SK-N-SH (cell line): ENCODE data around the gene DCAKD. TPM values are rescaled to one million over a fixed set of nuclear protein-coding genes. Genes with fewer than 3 reads are reported as not detected.

Experiments
- CTCF ChIA-PET: fragments of 300-600, 350-600 bp; formaldehyde crosslinking; extraction: SDS; loops from one replicate; lab custom pipeline; 2021; lab: Yijun Ruan, JAX
- POLR2A ChIA-PET: fragments of 350-600 bp; sonication (Branson Sonifier 250); formaldehyde crosslinking; extraction: SDS; loops from one replicate; lab custom pipeline; 2020; ENCODE audit warnings: antibody characterized with exemption, inconsistent platforms; lab: Yijun Ruan, JAX
- DNase-seq: peaks from one replicate; pipeline ENCODE4 v3.0.0; 2012
- H2AFZ ChIP-seq: fragments of 200-600 bp; sonication (generic); 2 replicates; pipeline ENCODE4 v1.8.1; 2016; ENCODE audit warnings: antibody characterized with exemption, mild to moderate bottlenecking, low read depth
- H3F3A ChIP-seq: fragments of 200-600 bp; sonication (generic); replicated peaks from 2 replicates; pipeline ENCODE3; 2016; ENCODE audit warnings: antibody characterized with exemption, mild to moderate bottlenecking; ENCODE audit not compliant: insufficient read depth
- H3K27ac ChIP-seq, 2 experiments: fragments of 200-500 bp in 1 of 2; fragments of 200-600 bp in 1 of 2; sonication (Bioruptor generic) in 1 of 2; sonication (generic), shearing (Covaris generic) in 1 of 2; 2 replicates each; pipeline versions ENCODE4 v1.5.1 to v1.6.1; 2014 to 2016; ENCODE audit warnings: low read depth in 2 of 2, inconsistent platforms in 1 of 2, low read length in 1 of 2, mild to moderate bottlenecking in 1 of 2, mixed read lengths in 1 of 2
- H3K27me3 ChIP-seq: fragments of 200-600 bp; sonication (generic), shearing (Covaris generic); 2 replicates; pipeline ENCODE4 v1.6.1; 2016; ENCODE audit warnings: mixed run types; ENCODE audit not compliant: insufficient read depth
- H3K36me3 ChIP-seq, 2 experiments: fragments of 200-500 bp in 1 of 2; fragments of 200-600 bp in 1 of 2; sonication (Bioruptor generic) in 1 of 2; sonication (generic) in 1 of 2; replicated peaks in 1 of 2; 2 replicates each; pipeline versions ENCODE3 to v1.5.1; 2014 to 2016; ENCODE audit warnings: low read length in 1 of 2, mild to moderate bottlenecking in 1 of 2; ENCODE audit not compliant: insufficient read depth in 2 of 2, control insufficient read depth in 1 of 2
- H3K4me1 ChIP-seq, 2 experiments: fragments of 200-500 bp in 1 of 2; fragments of 200-600 bp in 1 of 2; sonication (Bioruptor generic) in 1 of 2; sonication (generic), shearing (Covaris generic) in 1 of 2; 2 replicates each; pipeline versions ENCODE4 v1.5.1 to v1.6.1; 2014 to 2016; ENCODE audit warnings: low read depth in 1 of 2, low read length in 1 of 2, mixed run types in 1 of 2; ENCODE audit not compliant: insufficient read depth in 2 of 2, control insufficient read depth in 1 of 2
- H3K4me2 ChIP-seq: fragments of 200-600 bp; sonication (generic), shearing (Covaris generic); 2 replicates; pipeline ENCODE4 v1.6.1; 2017; ENCODE audit warnings: mixed run types
- H3K4me3 ChIP-seq, 2 experiments: fragments of 200-500 bp in 1 of 2; fragments of 200-600 bp in 1 of 2; sonication (Bioruptor generic) in 1 of 2; sonication (generic), shearing (Covaris generic) in 1 of 2; 2 replicates each; pipeline versions ENCODE4 v1.5.1 to v1.8.1; 2014 to 2016; ENCODE audit warnings: low read depth in 2 of 2, inconsistent platforms in 1 of 2, low read length in 1 of 2, mild to moderate bottlenecking in 1 of 2, mixed read lengths in 1 of 2, moderate library complexity in 1 of 2
- H3K79me2 ChIP-seq: fragments of 200-600 bp; sonication (generic); 2 replicates; pipeline ENCODE4 v1.8.1; 2017; ENCODE audit warnings: mild to moderate bottlenecking; ENCODE audit not compliant: insufficient read depth
- H3K9ac ChIP-seq: fragments of 200-600 bp; sonication (generic); 2 replicates; pipeline ENCODE4 v1.6.1; 2017; ENCODE audit warnings: mixed run types
- H3K9me2 ChIP-seq: fragments of 200-600 bp; sonication (generic); 2 replicates; pipeline ENCODE4 v1.6.1; 2017; ENCODE audit warnings: mixed run types
- H3K9me3 ChIP-seq: fragments of 200-600 bp; sonication (generic); 2 replicates; pipeline ENCODE4 v1.6.1; 2017; ENCODE audit warnings: mixed run types, mild to moderate bottlenecking, moderate library complexity
- H4K20me1 ChIP-seq: fragments of 200-600 bp; sonication (generic); 2 replicates; pipeline ENCODE4 v1.6.1; 2017; ENCODE audit warnings: mild to moderate bottlenecking, mixed run types; ENCODE audit not compliant: insufficient read depth
- ELF1 ChIP-seq: IDR thresholded peaks from 2 replicates; pipeline ENCODE4 v1.4.0; 2012
- EZH2phosphoT487 ChIP-seq: fragments of 200-600 bp; sonication (generic); IDR thresholded peaks from 2 replicates; pipeline ENCODE4 v1.6.1; 2017; ENCODE audit warnings: low read depth, mixed run types, mild to moderate bottlenecking, antibody characterized with exemption, moderate library complexity, borderline replicate concordance
- FOXM1 ChIP-seq: IDR thresholded peaks from 2 replicates; pipeline ENCODE4 v1.4.0; 2012; ENCODE audit warnings: low read depth, mild to moderate bottlenecking
- GATA2 ChIP-seq: sonication (generic); formaldehyde crosslinking; IDR thresholded peaks from 2 replicates; pipeline ENCODE4 v1.5.0; 2020; ENCODE audit warnings: mild to moderate bottlenecking, missing genetic modification reagents
- JUND ChIP-seq: IDR thresholded peaks from 2 replicates; pipeline ENCODE4 v1.4.0; 2012
- MEF2A ChIP-seq: IDR thresholded peaks from 2 replicates; pipeline ENCODE4 v1.4.0; 2012; ENCODE audit warnings: low read depth, borderline replicate concordance
- NFIC ChIP-seq: IDR thresholded peaks from 2 replicates; pipeline ENCODE4 v1.4.0; 2012; ENCODE audit warnings: borderline replicate concordance
- PBX3 ChIP-seq: IDR thresholded peaks from 2 replicates; pipeline ENCODE4; 2012
- POLR2AphosphoS5 ChIP-seq: IDR thresholded peaks from 2 replicates; pipeline ENCODE4 v1.6.1; 2012; ENCODE audit warnings: low read depth, low read length
- SMC3 ChIP-seq: IDR thresholded peaks from 2 replicates; pipeline ENCODE4 v1.6.1; 2012; ENCODE audit warnings: low read depth, low read length, improper control_type of control experiment
- TEAD4 ChIP-seq: IDR thresholded peaks from 2 replicates; pipeline ENCODE4 v1.4.0; 2012; ENCODE audit warnings: mild to moderate bottlenecking, borderline replicate concordance; ENCODE audit not compliant: insufficient read depth
- ZBTB33 ChIP-seq: IDR thresholded peaks from 2 replicates; pipeline ENCODE4 v1.4.0; 2012; ENCODE audit warnings: low read depth, borderline replicate concordance
- WGBS: methylation state at CpG from one replicate; pipeline ENCODE4 v1.1.6; 2017; ENCODE audit warnings: low lambda C conversion rate; 5-methylcytosine and 5-hydroxymethylcytosine counted together
- polyA plus RNA-seq, 3 experiments: library from polyadenylated mRNA; depleted of rRNA; stranded (reverse); fragments of >200 nt; gene quantifications; 2 replicates each; pipeline ENCODE4 v1.2.3, GENCODE V29; 2012
- TF ChIP-seq, protein P1 (sequence below): IDR thresholded peaks from 2 replicates; pipeline ENCODE4 v1.4.0; 2012; ENCODE audit warnings: low read depth, borderline replicate concordance
- TF ChIP-seq, protein P2 (sequence below): fragments of 200-600 bp; sonication (generic); IDR thresholded peaks from 2 replicates; pipeline ENCODE4 v1.6.1; 2017; ENCODE audit warnings: antibody characterized with exemption, mild to moderate bottlenecking, moderate library complexity
- TF ChIP-seq, protein P3 (sequence below): IDR thresholded peaks from 2 replicates; pipeline ENCODE4 v1.4.0; 2012; ENCODE audit warnings: low read depth

Gene DCAKD
- polyA plus RNA-seq, 1 of the 3 experiments (the other 2 are of a cell fraction), result 48.8 TPM

DNA sequence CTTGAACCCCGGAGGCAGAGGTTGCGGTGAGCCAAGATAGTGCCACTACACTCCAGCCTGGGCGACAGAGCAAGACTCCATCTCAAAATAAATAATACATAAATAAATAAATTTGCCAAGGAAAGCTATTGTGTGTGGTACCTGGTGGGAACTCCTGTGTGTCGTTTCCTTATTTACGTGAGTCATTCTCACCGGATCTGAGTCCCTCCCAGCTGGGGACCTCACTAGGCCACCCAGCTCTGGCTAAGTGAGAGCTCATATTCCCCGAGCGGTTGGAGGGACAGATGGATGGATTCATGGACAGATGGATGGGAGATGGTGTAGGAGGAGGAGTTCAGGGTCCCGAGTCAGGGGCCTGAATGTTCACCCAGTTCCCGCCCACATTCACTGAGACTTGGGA is 60.4 kb downstream of the DCAKD start:
- no peaks in the 10 kb centered on the region for H3K9me2 ChIP-seq
- no peaks in the 10 kb centered on the region for H3K36me3 ChIP-seq
- no peak for TF ChIP-seq TEAD4
- TF ChIP-seq FOXM1, result no peak
- TF ChIP-seq ELF1, result no peak
- no peak for TF ChIP-seq ZBTB33
- no peak for TF ChIP-seq SMC3
- TF ChIP-seq POLR2AphosphoS5, result no peak
- TF ChIP-seq, protein P1, sequence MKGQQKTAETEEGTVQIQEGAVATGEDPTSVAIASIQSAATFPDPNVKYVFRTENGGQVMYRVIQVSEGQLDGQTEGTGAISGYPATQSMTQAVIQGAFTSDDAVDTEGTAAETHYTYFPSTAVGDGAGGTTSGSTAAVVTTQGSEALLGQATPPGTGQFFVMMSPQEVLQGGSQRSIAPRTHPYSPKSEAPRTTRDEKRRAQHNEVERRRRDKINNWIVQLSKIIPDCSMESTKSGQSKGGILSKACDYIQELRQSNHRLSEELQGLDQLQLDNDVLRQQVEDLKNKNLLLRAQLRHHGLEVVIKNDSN, result no peak
- TF ChIP-seq PBX3, result no peak
- TF ChIP-seq, protein P2, sequence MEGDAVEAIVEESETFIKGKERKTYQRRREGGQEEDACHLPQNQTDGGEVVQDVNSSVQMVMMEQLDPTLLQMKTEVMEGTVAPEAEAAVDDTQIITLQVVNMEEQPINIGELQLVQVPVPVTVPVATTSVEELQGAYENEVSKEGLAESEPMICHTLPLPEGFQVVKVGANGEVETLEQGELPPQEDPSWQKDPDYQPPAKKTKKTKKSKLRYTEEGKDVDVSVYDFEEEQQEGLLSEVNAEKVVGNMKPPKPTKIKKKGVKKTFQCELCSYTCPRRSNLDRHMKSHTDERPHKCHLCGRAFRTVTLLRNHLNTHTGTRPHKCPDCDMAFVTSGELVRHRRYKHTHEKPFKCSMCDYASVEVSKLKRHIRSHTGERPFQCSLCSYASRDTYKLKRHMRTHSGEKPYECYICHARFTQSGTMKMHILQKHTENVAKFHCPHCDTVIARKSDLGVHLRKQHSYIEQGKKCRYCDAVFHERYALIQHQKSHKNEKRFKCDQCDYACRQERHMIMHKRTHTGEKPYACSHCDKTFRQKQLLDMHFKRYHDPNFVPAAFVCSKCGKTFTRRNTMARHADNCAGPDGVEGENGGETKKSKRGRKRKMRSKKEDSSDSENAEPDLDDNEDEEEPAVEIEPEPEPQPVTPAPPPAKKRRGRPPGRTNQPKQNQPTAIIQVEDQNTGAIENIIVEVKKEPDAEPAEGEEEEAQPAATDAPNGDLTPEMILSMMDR, result no peak
- TF ChIP-seq GATA2 (CRISPR knock-in tag), result no peak
- TF ChIP-seq EZH2phosphoT487, result no peak
- TF ChIP-seq, protein P3, sequence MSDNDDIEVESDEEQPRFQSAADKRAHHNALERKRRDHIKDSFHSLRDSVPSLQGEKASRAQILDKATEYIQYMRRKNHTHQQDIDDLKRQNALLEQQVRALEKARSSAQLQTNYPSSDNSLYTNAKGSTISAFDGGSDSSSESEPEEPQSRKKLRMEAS, result no peak
- TF ChIP-seq MEF2A, result no peak
- no peak for TF ChIP-seq NFIC
- no peak for TF ChIP-seq JUND
- H4K20me1 ChIP-seq, result no peaks in the 10 kb centered on the region
- 75% methylated on average over 10 of the region's 10 CpGs for WGBS
- H3K4me3 ChIP-seq, result no peak overlapping the region
- no peak overlapping the region for H3K27ac ChIP-seq
- no peaks in the 10 kb centered on the region for H3F3A ChIP-seq
- no peak overlapping the region for H3K4me2 ChIP-seq
- no peaks in the 10 kb centered on the region for H3K9me3 ChIP-seq
- DNase-seq, result no peak
- no peak overlapping the region for H2AFZ ChIP-seq
- ChIA-PET POLR2A (interaction anchor here (1.2 to 1.3 kb wide), 2 partner anchors 9 to 28 kb away, joined by 3 to 5 read pairs; no protein-coding TSS in a partner anchor), CTCF (interaction anchor here (1.3 to 2.5 kb wide), 5 partner anchors 13 to 112 kb away, joined by 3 to 12 read pairs (median 4); no protein-coding TSS in a partner anchor)
- H3K9ac ChIP-seq, result no peak overlapping the region
- H3K4me1 ChIP-seq, result no peaks in the 10 kb centered on the region
- H3K79me2 ChIP-seq, result no peaks in the 10 kb centered on the region
- no peaks in the 10 kb centered on the region for H3K27me3 ChIP-seq
